ENCODE data around the gene GTF2H2C.
"Not testable (repeated sequence)": the region's sequence is repeated elsewhere in the genome, so short reads cannot be mapped to it uniquely, and the experiment has no call there.

- TF ChIP-seq CSRNP3 (CRISPR knock-in tag; IDR thresholded peaks at IDR 0.05); ZFP30 (CRISPR knock-in tag; IDR thresholded peaks at IDR 0.05); ISL1 (CRISPR knock-in tag; IDR thresholded peaks at IDR 0.05); SNAI2 (CRISPR knock-in tag; IDR thresholded peaks at IDR 0.05); POU6F1 (CRISPR knock-in tag; IDR thresholded peaks at IDR 0.05; ENCODE audit: borderline replicate concordance, low read depth); OSR1 (CRISPR knock-in tag; IDR thresholded peaks at IDR 0.05); PATZ1 (CRISPR knock-in tag; IDR thresholded peaks at IDR 0.05; ENCODE audit: borderline replicate concordance); CSDC2 (CRISPR knock-in tag; IDR thresholded peaks at IDR 0.05); ZFP3 (CRISPR knock-in tag; IDR thresholded peaks at IDR 0.05); ESRRG (CRISPR knock-in tag; IDR thresholded peaks at IDR 0.05); GLIS3 (CRISPR knock-in tag; IDR thresholded peaks at IDR 0.05); PPARA (CRISPR knock-in tag; IDR thresholded peaks at IDR 0.05; ENCODE audit: borderline replicate concordance); TSHZ2 (CRISPR knock-in tag; IDR thresholded peaks at IDR 0.05); CREB5 (CRISPR knock-in tag; IDR thresholded peaks at IDR 0.05; ENCODE audit: low read depth): not testable (repeated sequence)
These were observed 54.9 kb downstream of the GTF2H2C start for GRCh38 chr5:69614843-69615242.
